Smooth muscle cell (in vitro differentiated cells): ENCODE results near the gene PUS7. TPM values are rescaled to one million over a fixed set of nuclear protein-coding genes. Genes with fewer than 3 reads are reported as not detected.
A peak's percentile ranks its signal among the peaks of the same experiment; 100 is the strongest.
"Not testable (repeated sequence)": the region's sequence is repeated elsewhere in the genome, so short reads cannot be mapped to it uniquely, and the experiment has no call there.

ENCODE experiments used
- DNase-seq: peaks from one replicate; lab custom pipeline; 2025; ENCODE audit not compliant: unreplicated experiment; lab: John Stamatoyannopoulos, UW
- H2AFZ ChIP-seq: fragments of 200-600 bp; sonication (generic); 2 replicates; pipeline ENCODE4 v1.6.0; 2016; ENCODE audit warnings: antibody characterized with exemption, low read depth, mild to moderate bottlenecking
- H3F3A ChIP-seq: fragments of 200-600 bp; sonication (generic); 2 replicates; pipeline ENCODE4 v1.6.0; 2017; ENCODE audit warnings: antibody characterized with exemption, low read depth
- H3K27ac ChIP-seq: fragments of 200-600 bp; sonication (generic); 2 replicates; pipeline ENCODE4 v1.5.1; 2016; ENCODE audit warnings: low read depth, mild to moderate bottlenecking
- H3K27me3 ChIP-seq: fragments of 200-600 bp; sonication (generic); 2 replicates; pipeline ENCODE4 v1.6.1; 2016; ENCODE audit warnings: low read depth, mild to moderate bottlenecking
- H3K36me3 ChIP-seq: fragments of 200-600 bp; sonication (generic); 2 replicates; pipeline ENCODE4 v1.5.1; 2016; ENCODE audit warnings: low read depth
- H3K4me1 ChIP-seq: fragments of 200-600 bp; sonication (generic); 2 replicates; pipeline ENCODE4 v1.5.1; 2016; ENCODE audit warnings: low read depth
- H3K4me2 ChIP-seq: fragments of 200-600 bp; sonication (generic); 2 replicates; pipeline ENCODE4 v1.6.0; 2016; ENCODE audit warnings: mild to moderate bottlenecking
- H3K4me3 ChIP-seq: fragments of 200-600 bp; sonication (generic); 2 replicates; pipeline ENCODE4 v1.5.1; 2016; ENCODE audit warnings: mild to moderate bottlenecking
- H3K79me2 ChIP-seq: fragments of 200-600 bp; sonication (generic); 2 replicates; pipeline ENCODE4 v1.6.0; 2016; ENCODE audit warnings: low read depth, mild to moderate bottlenecking
- H3K9ac ChIP-seq: fragments of 200-600 bp; sonication (generic); 2 replicates; pipeline ENCODE4 v1.6.0; 2016; ENCODE audit warnings: low read depth
- H3K9me3 ChIP-seq: fragments of 200-600 bp; sonication (generic); replicated peaks from 2 replicates; pipeline ENCODE4 v1.5.1; 2016; ENCODE audit warnings: low read depth
- H4K20me1 ChIP-seq: fragments of 200-600 bp; sonication (generic); 2 replicates; pipeline ENCODE4 v1.6.0; 2016; ENCODE audit warnings: low read depth
- WGBS: methylation state at CpG from one replicate; pipeline ENCODE4 v1.1.7; 2016; ENCODE audit warnings: low lambda C conversion rate; 5-methylcytosine and 5-hydroxymethylcytosine counted together
- polyA plus RNA-seq: library from polyadenylated mRNA; unstranded; fragments of >200 nt; fragmentation: Nextera tagmentation; extraction: Ambion mirVana; gene quantifications from 2 replicates; pipeline ENCODE4 v1.2.1, GENCODE V29; 2016
- total RNA-seq: library from RNA; depleted of rRNA; stranded (reverse); fragments of >200 nt; gene quantifications from 2 replicates; pipeline ENCODE4 v1.2.3, GENCODE V29; 2014
- TF ChIP-seq, protein P1 (sequence below): fragments of 200-600 bp; sonication (generic); IDR thresholded peaks from 2 replicates; pipeline ENCODE4 v1.5.1; 2017; ENCODE audit warnings: borderline replicate concordance, mild to moderate bottlenecking, antibody characterized with exemption; ENCODE audit not compliant: insufficient read depth, poor library complexity, severe bottlenecking

The PUS7 gene
- total and polyA plus RNA-seq, 2 experiments from 2014 or later = 6.9 to 8.0 TPM

- Histone ChIP-seq H4K20me1 (no peaks in the 10 kb centered on the region), H3K4me3 (no peak overlapping the region), H3K27me3 (no peaks in the 10 kb centered on the region), H3F3A (no peaks in the 10 kb centered on the region), H3K79me2 (no peaks in the 10 kb centered on the region), H3K4me1 (no peaks in the 10 kb centered on the region), H3K27ac (peak overlapping the region; percentile 2), H2AFZ (no peak overlapping the region), H3K9ac (no peak overlapping the region), H3K36me3 (peaks cover 4% of the 10 kb centered on the region), H3K4me2 (peak overlapping the region; percentile 57), H3K9me3 (no peaks in the 10 kb centered on the region)
- TF ChIP-seq, protein P1, sequence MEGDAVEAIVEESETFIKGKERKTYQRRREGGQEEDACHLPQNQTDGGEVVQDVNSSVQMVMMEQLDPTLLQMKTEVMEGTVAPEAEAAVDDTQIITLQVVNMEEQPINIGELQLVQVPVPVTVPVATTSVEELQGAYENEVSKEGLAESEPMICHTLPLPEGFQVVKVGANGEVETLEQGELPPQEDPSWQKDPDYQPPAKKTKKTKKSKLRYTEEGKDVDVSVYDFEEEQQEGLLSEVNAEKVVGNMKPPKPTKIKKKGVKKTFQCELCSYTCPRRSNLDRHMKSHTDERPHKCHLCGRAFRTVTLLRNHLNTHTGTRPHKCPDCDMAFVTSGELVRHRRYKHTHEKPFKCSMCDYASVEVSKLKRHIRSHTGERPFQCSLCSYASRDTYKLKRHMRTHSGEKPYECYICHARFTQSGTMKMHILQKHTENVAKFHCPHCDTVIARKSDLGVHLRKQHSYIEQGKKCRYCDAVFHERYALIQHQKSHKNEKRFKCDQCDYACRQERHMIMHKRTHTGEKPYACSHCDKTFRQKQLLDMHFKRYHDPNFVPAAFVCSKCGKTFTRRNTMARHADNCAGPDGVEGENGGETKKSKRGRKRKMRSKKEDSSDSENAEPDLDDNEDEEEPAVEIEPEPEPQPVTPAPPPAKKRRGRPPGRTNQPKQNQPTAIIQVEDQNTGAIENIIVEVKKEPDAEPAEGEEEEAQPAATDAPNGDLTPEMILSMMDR = no peak
- WGBS = 35% methylated on average over 3 of the region's 3 CpGs
- no peak for DNase-seq
Observed at GRCh38 chr7:105454095-105454747, 67.8 kb downstream of the PUS7 start.

- Histone ChIP-seq H3K4me3 (no peak overlapping the region), H3K9me3 (no peaks in the 10 kb centered on the region), H2AFZ (no peak overlapping the region), H3K79me2 (no peaks in the 10 kb centered on the region), H3F3A (no peaks in the 10 kb centered on the region), H3K36me3 (no peaks in the 10 kb centered on the region), H3K9ac (no peak overlapping the region), H4K20me1 (no peaks in the 10 kb centered on the region), H3K4me2 (no peak overlapping the region), H3K27me3 (no peaks in the 10 kb centered on the region), H3K27ac (no peak overlapping the region), H3K4me1 (no peaks in the 10 kb centered on the region)
- no peak for DNase-seq
- TF ChIP-seq, protein P1 = no peak
- WGBS = 75% methylated on average over 2 of the region's 2 CpGs
Observed at GRCh38 chr7:105452085-105452484, 70.0 kb downstream of the PUS7 start.

- H3K4me3 ChIP-seq, H3F3A ChIP-seq, H2AFZ ChIP-seq, H3K9ac ChIP-seq, H3K9me3 ChIP-seq, H3K79me2 ChIP-seq, H3K27me3 ChIP-seq, H4K20me1 ChIP-seq, H3K36me3 ChIP-seq, H3K4me1 ChIP-seq, H3K4me2 ChIP-seq, H3K27ac ChIP-seq, DNase-seq: not testable (repeated sequence)
- 94% methylated on average over 5 of the region's 5 CpGs for WGBS
Observed at GRCh38 chr7:105450870-105451269, 71.2 kb downstream of the PUS7 start.

GRCh38 chr7:105450177-105450861, 71.8 kb downstream of the PUS7 start:
- Histone ChIP-seq H3K4me1 (no peaks in the 10 kb centered on the region), H3F3A (no peaks in the 10 kb centered on the region), H3K36me3 (no peaks in the 10 kb centered on the region), H3K9ac (no peak overlapping the region), H3K4me2 (no peak overlapping the region), H3K27ac (no peak overlapping the region), H3K4me3 (no peak overlapping the region), H4K20me1 (no peaks in the 10 kb centered on the region), H3K9me3 (no peaks in the 10 kb centered on the region), H3K79me2 (no peaks in the 10 kb centered on the region), H3K27me3 (no peaks in the 10 kb centered on the region), H2AFZ (no peak overlapping the region)
- no peak for DNase-seq
- 93% methylated on average over 8 of the region's 8 CpGs for WGBS
- TF ChIP-seq, protein P1 = no peak
